Measurements from ENCODE around the gene GRK5. TPM values are rescaled to one million over a fixed set of nuclear protein-coding genes. Genes with fewer than 3 reads are reported as not detected.

The GRK5 gene
- total RNA-seq, 4 donors from 2014 or later = 15.9 to 53.8 (median 18.4) TPM

GRCh38 chr10:119248681-119249080 is 41.3 kb downstream of the GRK5 start:
- DNase-seq (ENCODE audit: low spot score) (no peak), ATAC-seq (ENCODE audit: low FRiP score) (no peak)
- TF ChIP-seq, protein P1, sequence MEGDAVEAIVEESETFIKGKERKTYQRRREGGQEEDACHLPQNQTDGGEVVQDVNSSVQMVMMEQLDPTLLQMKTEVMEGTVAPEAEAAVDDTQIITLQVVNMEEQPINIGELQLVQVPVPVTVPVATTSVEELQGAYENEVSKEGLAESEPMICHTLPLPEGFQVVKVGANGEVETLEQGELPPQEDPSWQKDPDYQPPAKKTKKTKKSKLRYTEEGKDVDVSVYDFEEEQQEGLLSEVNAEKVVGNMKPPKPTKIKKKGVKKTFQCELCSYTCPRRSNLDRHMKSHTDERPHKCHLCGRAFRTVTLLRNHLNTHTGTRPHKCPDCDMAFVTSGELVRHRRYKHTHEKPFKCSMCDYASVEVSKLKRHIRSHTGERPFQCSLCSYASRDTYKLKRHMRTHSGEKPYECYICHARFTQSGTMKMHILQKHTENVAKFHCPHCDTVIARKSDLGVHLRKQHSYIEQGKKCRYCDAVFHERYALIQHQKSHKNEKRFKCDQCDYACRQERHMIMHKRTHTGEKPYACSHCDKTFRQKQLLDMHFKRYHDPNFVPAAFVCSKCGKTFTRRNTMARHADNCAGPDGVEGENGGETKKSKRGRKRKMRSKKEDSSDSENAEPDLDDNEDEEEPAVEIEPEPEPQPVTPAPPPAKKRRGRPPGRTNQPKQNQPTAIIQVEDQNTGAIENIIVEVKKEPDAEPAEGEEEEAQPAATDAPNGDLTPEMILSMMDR (IDR thresholded peaks at IDR 0.05) = no peak

GRCh38 chr10:119250641-119251314 is 43.4 kb downstream of the GRK5 start:
- DNase-seq (ENCODE audit: low spot score) (no peak), ATAC-seq (ENCODE audit: low FRiP score) (peak; percentile 65)
- TF ChIP-seq, protein P1 (IDR thresholded peaks at IDR 0.05) = no peak

DNA sequence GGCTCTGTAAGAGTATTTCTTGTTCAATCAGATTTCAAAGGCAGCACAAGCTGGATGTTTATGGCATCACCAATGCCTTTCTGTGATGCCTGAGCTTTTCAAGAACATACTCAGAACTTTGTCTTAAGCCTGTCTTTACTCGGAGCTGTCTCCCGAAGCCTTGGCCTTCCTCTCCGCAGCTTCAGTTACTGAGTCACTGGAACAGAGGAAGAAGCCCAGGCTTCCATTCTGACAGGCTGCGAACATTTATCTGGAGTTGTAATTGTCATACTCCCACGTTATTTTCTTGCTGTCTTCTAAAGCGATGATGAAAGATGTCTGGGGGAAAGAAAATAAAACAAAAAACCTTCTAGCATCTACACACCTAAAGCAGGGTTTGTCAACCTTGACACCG is 43.9 kb downstream of the GRK5 start:
- DNase-seq (ENCODE audit: low spot score) (no peak), ATAC-seq (ENCODE audit: low FRiP score) (peak; percentile 70)
- TF ChIP-seq, protein P1 (IDR thresholded peaks at IDR 0.05) = no peak

GRCh38 chr10:119252051-119252465 is 44.7 kb downstream of the GRK5 start:
- ATAC-seq (ENCODE audit: low FRiP score) (no peak), DNase-seq (ENCODE audit: low spot score) (no peak)
- TF ChIP-seq, protein P1 (IDR thresholded peaks at IDR 0.05) = no peak

DNA sequence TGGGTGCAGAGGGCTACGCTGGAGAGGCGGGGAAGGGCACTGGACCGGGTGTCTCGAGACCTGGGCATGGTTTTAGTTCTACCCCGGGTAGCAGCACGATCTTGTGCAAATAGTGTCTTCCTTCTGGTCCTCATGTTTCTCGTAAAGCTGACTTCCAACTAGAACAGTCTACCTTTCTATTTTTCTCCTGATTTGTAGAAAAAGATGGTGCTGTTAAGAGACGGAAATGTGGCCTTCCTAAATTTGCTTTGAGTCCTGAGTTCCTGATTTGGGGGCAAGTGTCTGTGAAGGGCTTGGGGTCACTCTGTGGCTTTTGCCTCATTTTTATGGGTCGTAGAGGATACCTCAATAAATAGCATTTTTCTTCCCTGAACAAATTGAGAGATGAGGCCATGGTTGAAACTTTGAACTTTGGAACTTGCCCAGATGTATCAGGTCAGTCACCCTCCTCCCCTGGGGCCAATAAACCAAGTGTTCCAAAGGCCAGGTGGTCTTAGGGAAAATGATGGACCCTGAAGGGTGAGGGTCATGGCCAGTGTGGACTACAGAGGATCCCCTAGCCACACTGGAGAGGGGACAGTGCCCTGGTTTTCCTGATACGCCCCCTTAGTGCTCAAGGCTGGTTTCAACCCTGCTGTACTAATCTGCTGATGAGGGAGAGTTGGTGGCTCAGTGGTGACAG is 45.2 kb downstream of the GRK5 start:
- DNase-seq (ENCODE audit: low spot score) (no peak), ATAC-seq (ENCODE audit: low FRiP score) (no peak)
- TF ChIP-seq, protein P1 (IDR thresholded peaks at IDR 0.05) = no peak

DNA sequence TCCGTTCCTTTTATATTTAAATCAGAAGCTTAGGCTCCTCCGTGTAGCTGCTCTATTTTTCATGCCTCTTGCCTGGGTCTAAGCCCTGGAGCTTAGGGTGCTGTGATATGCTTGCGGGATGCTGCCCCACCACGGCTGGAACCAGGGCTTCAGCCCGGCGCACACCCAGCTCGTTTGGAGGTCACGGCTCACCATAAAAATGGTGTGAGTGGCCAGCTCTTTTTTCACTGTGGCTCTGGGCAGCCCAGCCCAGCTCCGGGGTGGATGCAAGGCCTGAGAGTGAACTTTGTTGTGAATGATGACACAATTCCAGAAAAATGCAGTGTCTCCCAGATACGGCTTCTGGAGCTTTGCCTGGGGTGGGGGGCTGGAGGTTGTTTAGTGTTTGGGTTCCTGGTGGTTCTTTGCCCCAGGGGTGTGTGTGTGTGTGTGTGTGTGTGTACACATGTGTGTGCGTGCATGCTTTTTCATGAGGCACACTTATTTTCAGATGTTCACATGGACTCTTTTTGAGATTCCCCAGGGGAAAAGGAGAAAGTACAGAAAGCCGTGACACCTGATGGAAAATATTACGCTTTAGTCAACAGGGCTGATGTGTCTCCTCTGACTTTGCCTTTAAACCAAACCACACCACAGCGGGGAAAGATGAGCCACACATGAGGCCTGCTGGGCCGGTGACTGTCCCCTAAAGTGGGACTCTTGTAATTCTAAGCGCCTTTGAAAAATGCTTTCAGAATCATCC is 46.2 kb downstream of the GRK5 start:
- ATAC-seq (ENCODE audit: low FRiP score) (peak; percentile 71), DNase-seq (ENCODE audit: low spot score) (no peak)
- TF ChIP-seq, protein P1 (IDR thresholded peaks at IDR 0.05) = no peak
